ENCODE results near the gene ASTN1. TPM values are rescaled to one million over a fixed set of nuclear protein-coding genes. Genes with fewer than 3 reads are reported as not detected.

Gene ASTN1
- total RNA-seq, 4 donors from 2014 or later, result 0.18 TPM; not detected in 3

DNA sequence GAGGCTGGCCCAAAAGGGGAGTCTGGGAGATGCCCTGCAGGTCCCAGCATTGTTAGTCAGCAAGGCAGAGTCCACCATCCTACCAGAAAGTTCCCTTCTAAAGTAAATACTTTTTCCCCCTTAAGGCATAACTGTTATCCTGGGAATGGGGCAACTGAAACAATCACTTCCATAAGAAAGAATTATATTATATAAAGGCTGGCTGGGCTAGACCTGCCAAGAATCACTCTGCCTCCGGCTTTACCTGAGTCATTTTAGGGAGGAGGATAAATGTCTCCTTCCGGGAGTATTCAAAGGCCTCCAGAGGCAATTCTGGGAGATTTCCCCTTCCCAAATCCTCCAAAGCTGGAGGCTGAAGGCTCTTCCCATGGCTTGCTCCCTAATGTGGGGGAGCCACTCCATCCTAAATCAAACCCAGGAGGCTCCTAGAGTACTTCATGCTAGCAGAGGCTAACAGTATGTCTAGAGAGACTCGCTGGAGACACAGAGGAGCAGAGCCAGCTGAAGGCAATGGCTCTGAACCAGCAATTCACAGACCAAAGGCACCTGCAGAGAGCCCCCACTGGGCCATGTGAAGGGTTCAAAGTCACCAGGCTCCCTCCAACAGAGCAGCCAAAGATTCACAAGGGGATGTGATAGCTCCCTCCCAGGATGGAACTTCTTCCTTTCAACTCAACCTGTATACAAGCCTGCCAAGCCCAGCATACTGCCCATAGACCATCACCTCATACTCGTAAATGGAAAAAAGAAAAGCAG is 116.0 kb downstream of the ASTN1 start:
- Histone ChIP-seq H3K4me1 (no peaks in the 10 kb centered on the region), H3K4me3 (no peak overlapping the region), H3K36me3 (no peaks in the 10 kb centered on the region), H3K27me3 (no peaks in the 10 kb centered on the region), H3K9me3 (no peaks in the 10 kb centered on the region), H3K27ac (no peak overlapping the region)
- 44% methylated on average over 4 of the region's 4 CpGs for WGBS
- TF ChIP-seq EP300 (IDR thresholded peaks at IDR 0.05), result no peak
- no peak for TF ChIP-seq POLR2AphosphoS5 (IDR thresholded peaks at IDR 0.05)
- TF ChIP-seq CTCF (IDR thresholded peaks at IDR 0.05), result no peak
- TF ChIP-seq POLR2A (IDR thresholded peaks at IDR 0.05), result no peak
- DNase-seq (ENCODE audit: low spot score in 2 of 2), result no peak

- no peaks in the 10 kb centered on the region for H3K9me3 ChIP-seq
- WGBS, result 84% methylated on average over 3 of the region's 3 CpGs
- no peaks in the 10 kb centered on the region for H3K4me1 ChIP-seq
- H3K4me3 ChIP-seq, result no peak overlapping the region
- no peaks in the 10 kb centered on the region for H3K27me3 ChIP-seq
- no peak for DNase-seq (ENCODE audit: low spot score in 2 of 2)
- H3K27ac ChIP-seq, result no peak overlapping the region
- no peak for TF ChIP-seq EP300 (IDR thresholded peaks at IDR 0.05)
- TF ChIP-seq POLR2AphosphoS5 (IDR thresholded peaks at IDR 0.05), result no peak
- no peak for TF ChIP-seq CTCF (IDR thresholded peaks at IDR 0.05)
- no peak for TF ChIP-seq POLR2A (IDR thresholded peaks at IDR 0.05)
- no peaks in the 10 kb centered on the region for H3K36me3 ChIP-seq
These were observed 119.4 kb downstream of the ASTN1 start for GRCh38 chr1:177045151-177045550.

DNA sequence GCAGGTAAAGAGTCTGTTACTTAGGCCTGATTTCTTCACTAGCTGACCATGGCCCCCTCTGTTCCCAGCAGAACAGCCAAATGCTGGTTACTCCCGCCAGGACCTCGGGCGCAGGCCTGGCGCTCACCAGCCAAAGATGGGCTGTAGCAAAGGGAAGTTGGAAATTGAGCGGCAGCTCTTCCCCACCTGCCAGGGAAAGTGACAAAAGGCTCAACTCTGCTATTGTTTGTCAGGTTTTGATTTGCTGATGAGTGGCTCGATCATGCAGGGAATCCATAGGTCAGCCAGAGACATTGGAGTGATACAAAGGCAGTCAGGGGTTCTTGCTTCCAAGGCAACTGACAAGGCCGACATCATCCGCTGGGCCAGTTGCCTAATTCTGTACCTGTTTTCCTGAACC is 120.1 kb downstream of the ASTN1 start:
- H3K4me1 ChIP-seq, result no peaks in the 10 kb centered on the region
- no peak overlapping the region for H3K27ac ChIP-seq
- TF ChIP-seq POLR2A (IDR thresholded peaks at IDR 0.05), result no peak
- no peak for TF ChIP-seq CTCF (IDR thresholded peaks at IDR 0.05)
- no peak for TF ChIP-seq EP300 (IDR thresholded peaks at IDR 0.05)
- TF ChIP-seq POLR2AphosphoS5 (IDR thresholded peaks at IDR 0.05), result no peak
- DNase-seq (ENCODE audit: low spot score in 2 of 2), result no peak
- WGBS, result 78% methylated on average over 8 of the region's 8 CpGs
- no peaks in the 10 kb centered on the region for H3K36me3 ChIP-seq
- H3K4me3 ChIP-seq, result no peak overlapping the region
- H3K9me3 ChIP-seq, result no peaks in the 10 kb centered on the region
- H3K27me3 ChIP-seq, result no peaks in the 10 kb centered on the region

DNA sequence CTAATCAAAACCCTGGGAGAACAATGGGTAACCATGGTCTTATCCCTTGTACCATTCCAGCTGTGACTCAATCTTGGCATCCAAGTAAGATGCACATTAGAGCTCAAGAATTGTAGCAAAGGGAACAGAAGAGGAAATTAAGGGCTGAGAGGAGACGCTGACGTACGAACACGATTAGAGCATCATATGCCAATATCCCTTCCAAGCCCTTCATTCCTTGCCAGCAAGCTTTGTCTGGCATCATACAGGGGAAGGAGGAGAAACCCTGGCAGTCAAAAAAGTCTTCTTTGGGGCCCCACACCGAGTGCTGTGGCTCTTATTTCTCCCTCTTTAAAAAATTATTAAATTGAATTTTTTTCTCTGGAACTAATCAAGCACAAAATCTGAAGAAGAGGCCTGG is 120.9 kb downstream of the ASTN1 start:
- no peak for TF ChIP-seq POLR2AphosphoS5 (IDR thresholded peaks at IDR 0.05)
- no peak for TF ChIP-seq POLR2A (IDR thresholded peaks at IDR 0.05)
- TF ChIP-seq EP300 (IDR thresholded peaks at IDR 0.05), result no peak
- TF ChIP-seq CTCF (IDR thresholded peaks at IDR 0.05), result no peak
- no peak overlapping the region for H3K27ac ChIP-seq
- no peak for DNase-seq (ENCODE audit: low spot score in 2 of 2)
- WGBS, result 63% methylated on average over 5 of the region's 5 CpGs
- H3K36me3 ChIP-seq, result no peaks in the 10 kb centered on the region
- no peak overlapping the region for H3K4me3 ChIP-seq
- H3K27me3 ChIP-seq, result no peaks in the 10 kb centered on the region
- H3K4me1 ChIP-seq, result no peaks in the 10 kb centered on the region
- no peaks in the 10 kb centered on the region for H3K9me3 ChIP-seq

DNA sequence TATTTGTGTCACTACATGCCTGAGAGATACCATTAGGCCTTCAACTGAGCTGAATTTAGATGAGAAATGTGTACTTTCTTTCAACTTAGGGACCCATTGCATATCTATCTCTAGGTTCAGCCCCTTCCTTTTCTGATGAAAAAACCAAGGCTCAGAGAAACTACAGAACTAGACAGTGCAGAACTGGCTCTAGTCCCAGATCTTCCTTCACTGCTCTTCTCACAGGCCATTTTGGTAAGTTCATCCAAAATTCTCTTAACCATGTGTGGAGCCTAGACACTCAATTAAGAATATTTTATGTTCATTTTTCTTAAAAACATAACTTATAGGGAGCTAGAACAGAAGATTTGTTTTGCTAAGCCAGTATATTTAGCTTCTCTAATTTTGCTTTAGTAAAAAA is 128.9 kb downstream of the ASTN1 start:
- H3K4me3 ChIP-seq, result no peak overlapping the region
- no peaks in the 10 kb centered on the region for H3K27me3 ChIP-seq
- no peak overlapping the region for H3K27ac ChIP-seq
- H3K4me1 ChIP-seq, result no peaks in the 10 kb centered on the region
- no peak for TF ChIP-seq POLR2A (IDR thresholded peaks at IDR 0.05)
- TF ChIP-seq CTCF (IDR thresholded peaks at IDR 0.05), result no peak
- no peak for TF ChIP-seq EP300 (IDR thresholded peaks at IDR 0.05)
- TF ChIP-seq POLR2AphosphoS5 (IDR thresholded peaks at IDR 0.05), result no peak
- H3K9me3 ChIP-seq, result no peaks in the 10 kb centered on the region
- H3K36me3 ChIP-seq, result no peaks in the 10 kb centered on the region
- no peak for DNase-seq (ENCODE audit: low spot score in 2 of 2)
